Measurements from ENCODE around the gene ASTN2. TPM values are rescaled to one million over a fixed set of nuclear protein-coding genes. Genes with fewer than 3 reads are reported as not detected.

ASTN2 gene
- total and polyA plus RNA-seq, 12 donors, result 1.9 to 11.1 (median 4.0) TPM

DNA sequence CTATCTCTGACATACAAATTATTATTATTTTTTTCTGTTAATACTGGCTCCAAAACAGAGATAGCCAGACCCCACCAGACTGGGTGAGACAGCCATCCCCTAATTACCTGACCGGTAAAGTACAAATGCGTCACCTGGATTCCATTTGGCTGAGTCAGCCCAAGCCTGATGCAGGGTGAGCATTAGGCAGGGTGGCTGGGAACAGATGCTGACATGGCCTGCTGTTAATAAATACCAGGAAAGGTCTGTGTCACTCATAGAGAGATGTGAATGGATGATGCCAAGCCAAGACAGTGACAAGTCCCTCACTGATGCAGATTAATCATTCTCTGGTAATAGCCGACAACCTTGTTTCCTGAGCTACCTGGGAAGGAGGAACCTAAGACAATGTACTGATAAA, 544.3 kb downstream of the ASTN2 start:
- ATAC-seq, result no peak
- Histone ChIP-seq H3K9me3 (peaks cover 0 to 8% (median 0%) of the 10 kb centered on the region in 11 donors), H3K36me3 (no peaks in the 10 kb centered on the region), H3K27me3 (peaks cover 0 to 12% (median 0%) of the 10 kb centered on the region in 7 donors), H3K27ac (no peak overlapping the region), H3K4me1 (no peaks in the 10 kb centered on the region), H3K4me3 (no peak overlapping the region)
- TF ChIP-seq, protein P1, sequence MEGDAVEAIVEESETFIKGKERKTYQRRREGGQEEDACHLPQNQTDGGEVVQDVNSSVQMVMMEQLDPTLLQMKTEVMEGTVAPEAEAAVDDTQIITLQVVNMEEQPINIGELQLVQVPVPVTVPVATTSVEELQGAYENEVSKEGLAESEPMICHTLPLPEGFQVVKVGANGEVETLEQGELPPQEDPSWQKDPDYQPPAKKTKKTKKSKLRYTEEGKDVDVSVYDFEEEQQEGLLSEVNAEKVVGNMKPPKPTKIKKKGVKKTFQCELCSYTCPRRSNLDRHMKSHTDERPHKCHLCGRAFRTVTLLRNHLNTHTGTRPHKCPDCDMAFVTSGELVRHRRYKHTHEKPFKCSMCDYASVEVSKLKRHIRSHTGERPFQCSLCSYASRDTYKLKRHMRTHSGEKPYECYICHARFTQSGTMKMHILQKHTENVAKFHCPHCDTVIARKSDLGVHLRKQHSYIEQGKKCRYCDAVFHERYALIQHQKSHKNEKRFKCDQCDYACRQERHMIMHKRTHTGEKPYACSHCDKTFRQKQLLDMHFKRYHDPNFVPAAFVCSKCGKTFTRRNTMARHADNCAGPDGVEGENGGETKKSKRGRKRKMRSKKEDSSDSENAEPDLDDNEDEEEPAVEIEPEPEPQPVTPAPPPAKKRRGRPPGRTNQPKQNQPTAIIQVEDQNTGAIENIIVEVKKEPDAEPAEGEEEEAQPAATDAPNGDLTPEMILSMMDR (IDR thresholded peaks at IDR 0.05), result no peak
- WGBS, 2 donors, result 84 to 85% methylated on average over 3 of the region's 3 CpGs
- intact Hi-C loops (cut with DNase I), result no loop called here
- DNase-seq, result no peak

GRCh38 chr9:116868201-116868600, 546.7 kb downstream of the ASTN2 start:
- no peaks in the 10 kb centered on the region for H3K36me3 ChIP-seq
- H3K9me3 ChIP-seq, result no peaks in the 10 kb centered on the region
- DNase-seq, result no peak
- peaks cover 0 to 19% (median 0%) of the 10 kb centered on the region in 7 donors for H3K27me3 ChIP-seq
- 76 to 80% methylated on average over 3 of the region's 3 CpGs for WGBS, 2 donors
- TF ChIP-seq, protein P1 (IDR thresholded peaks at IDR 0.05), result no peak
- H3K27ac ChIP-seq, result no peak overlapping the region
- H3K4me1 ChIP-seq, result no peaks in the 10 kb centered on the region
- no peak for ATAC-seq
- intact Hi-C loops (cut with DNase I), result loop anchor here in 2 of 10 donors (10.0 kb wide), 1 partner anchor 1273 kb away; no protein-coding TSS in a partner anchor
- no peak overlapping the region for H3K4me3 ChIP-seq

DNA sequence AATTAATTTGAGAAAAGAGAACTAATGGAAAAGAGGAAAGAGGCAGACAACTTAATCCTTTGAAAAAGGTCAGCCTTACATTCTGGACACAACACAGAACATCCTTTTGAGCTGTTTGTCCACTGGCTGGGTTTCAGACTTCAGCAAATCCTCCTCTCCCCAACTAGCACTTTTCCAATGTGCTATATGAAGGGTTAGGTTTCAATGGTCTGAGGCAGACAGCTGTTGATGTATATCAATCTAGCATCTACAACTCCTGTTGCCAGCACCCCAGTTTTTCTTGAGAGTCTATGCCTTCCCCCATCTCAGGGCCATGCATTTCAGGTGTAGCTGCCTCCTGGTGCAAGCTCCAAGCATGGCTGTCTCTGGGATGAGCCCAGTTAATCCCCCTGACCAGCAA, 553.5 kb downstream of the ASTN2 start:
- intact Hi-C loops (cut with DNase I), result loop anchor here in 8 of 10 donors (2.0 to 10.0 kb wide), 5 partner anchors 123 to 1269 kb away; no protein-coding TSS in a partner anchor
- Histone ChIP-seq H3K9me3 (no peaks in the 10 kb centered on the region), H3K27ac (no peak overlapping the region), H3K4me3 (no peak overlapping the region), H3K4me1 (no peaks in the 10 kb centered on the region), H3K36me3 (no peaks in the 10 kb centered on the region), H3K27me3 (peaks cover 0 to 19% (median 0%) of the 10 kb centered on the region in 7 donors)
- ATAC-seq, result no peak
- TF ChIP-seq, protein P1 (IDR thresholded peaks at IDR 0.05), result no peak
- DNase-seq, result no peak

DNA sequence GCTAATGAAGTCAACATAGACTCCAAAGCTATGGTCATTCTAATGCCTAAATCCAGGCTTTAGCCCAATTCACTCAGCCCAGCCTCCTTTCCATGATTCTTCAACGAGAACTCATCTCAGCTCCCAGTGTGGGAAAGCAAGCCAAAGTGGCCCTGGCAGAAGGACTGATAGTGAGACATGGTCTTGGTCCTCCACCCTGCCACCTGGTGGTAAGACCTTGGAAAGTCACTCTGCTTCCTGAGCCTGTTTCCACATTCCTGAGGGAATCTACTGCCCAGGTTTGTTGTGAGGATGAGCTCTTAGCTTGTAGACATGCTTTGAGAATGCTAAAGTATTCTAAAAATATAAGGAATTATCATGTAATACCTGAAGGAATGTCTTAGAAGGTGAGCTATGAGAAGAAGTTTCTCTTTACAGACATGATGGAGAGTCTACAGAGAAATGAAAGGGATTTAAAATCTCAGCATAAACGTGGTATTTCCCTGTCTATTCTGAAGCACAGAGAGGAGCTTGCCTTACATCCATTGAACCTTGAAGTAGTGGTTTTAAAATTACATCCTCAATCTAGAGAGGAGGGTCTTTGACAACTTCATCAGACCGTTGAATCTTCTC, 554.2 kb downstream of the ASTN2 start:
- WGBS, 2 donors, result 34 to 44% methylated on average over 3 of the region's 3 CpGs
- Histone ChIP-seq H3K36me3 (no peaks in the 10 kb centered on the region), H3K4me3 (no peak overlapping the region), H3K27me3 (peaks cover 0 to 12% (median 0%) of the 10 kb centered on the region in 7 donors), H3K4me1 (no peaks in the 10 kb centered on the region), H3K9me3 (no peaks in the 10 kb centered on the region), H3K27ac (no peak overlapping the region)
- DNase-seq (peak; percentile 33 to 52), ATAC-seq (peak in 6 of 8 donors; percentile 51 to 84 (median 66))
- TF ChIP-seq, protein P1 (IDR thresholded peaks at IDR 0.05), result peak; percentile 35 to 74 (median 71)
- intact Hi-C loops (cut with DNase I), result loop anchor here in 8 of 10 donors (2.0 to 10.0 kb wide), 5 partner anchors 122 to 1268 kb away; no protein-coding TSS in a partner anchor
